GM23248 (cell line): ENCODE results near the gene SPATA31E1. TPM values are rescaled to one million over a fixed set of nuclear protein-coding genes. Genes with fewer than 3 reads are reported as not detected.

Experiments used
- DNase-seq: peaks from one replicate; pipeline ENCODE4 v3.0.0-alpha.2; 2015
- H2AFZ ChIP-seq: fragments of 200-600 bp; sonication (generic); 2 replicates; pipeline ENCODE4 v1.6.1; 2016; ENCODE audit warnings: antibody characterized with exemption
- H3F3A ChIP-seq: fragments of 200-600 bp; sonication (generic); 2 replicates; pipeline ENCODE4 v1.6.1; 2016; ENCODE audit warnings: mild to moderate bottlenecking, antibody characterized with exemption, mixed run types; ENCODE audit not compliant: insufficient read depth
- H3K27ac ChIP-seq: fragments of 200-600 bp; sonication (generic); 2 replicates; pipeline ENCODE4 v1.5.1; 2016; ENCODE audit warnings: mild to moderate bottlenecking
- H3K27me3 ChIP-seq: fragments of 200-600 bp; sonication (generic); replicated peaks from 2 replicates; pipeline ENCODE4 v1.6.1; 2016; ENCODE audit warnings: mild to moderate bottlenecking; ENCODE audit not compliant: insufficient read depth
- H3K36me3 ChIP-seq: fragments of 200-600 bp; sonication (generic); 2 replicates; pipeline ENCODE4 v1.6.1; 2016; ENCODE audit warnings: low read depth, mild to moderate bottlenecking
- H3K4me1 ChIP-seq: fragments of 200-600 bp; sonication (generic); 2 replicates; pipeline ENCODE4 v1.6.1; 2016; ENCODE audit warnings: mild to moderate bottlenecking; ENCODE audit not compliant: insufficient read depth
- H3K4me2 ChIP-seq: fragments of 200-600 bp; sonication (generic); one replicate; pipeline ENCODE4 v1.6.1; 2016; ENCODE audit warnings: mild to moderate bottlenecking; ENCODE audit not compliant: unreplicated experiment
- H3K4me3 ChIP-seq: fragments of 200-600 bp; sonication (generic); 2 replicates; pipeline ENCODE4 v1.5.1; 2016; ENCODE audit warnings: mild to moderate bottlenecking
- H3K79me2 ChIP-seq: fragments of 200-600 bp; sonication (generic); 2 replicates; pipeline ENCODE4 v1.6.1; 2016; ENCODE audit warnings: mild to moderate bottlenecking; ENCODE audit not compliant: insufficient read depth
- H3K9ac ChIP-seq: fragments of 200-600 bp; sonication (generic); 2 replicates; pipeline ENCODE4 v1.6.1; 2016; ENCODE audit warnings: mild to moderate bottlenecking
- H3K9me2 ChIP-seq: fragments of 200-600 bp; sonication (generic); 2 replicates; pipeline ENCODE4 v1.6.1; 2016; ENCODE audit warnings: mixed run types, mild to moderate bottlenecking, moderate library complexity; ENCODE audit not compliant: insufficient read depth
- H3K9me3 ChIP-seq: fragments of 200-600 bp; sonication (generic); one replicate; pipeline ENCODE4 v1.6.1; 2017; ENCODE audit warnings: low read depth
- H4K20me1 ChIP-seq: fragments of 200-600 bp; sonication (generic); 2 replicates; pipeline ENCODE4 v1.6.0; 2016; ENCODE audit not compliant: insufficient read depth
- EZH2 ChIP-seq: fragments of 200-600 bp; sonication (generic); IDR thresholded peaks from 2 replicates; pipeline ENCODE4 v1.6.1; 2018; ENCODE audit warnings: antibody characterized with exemption, mild to moderate bottlenecking; ENCODE audit not compliant: insufficient read depth, poor library complexity, severe bottlenecking
- EZH2phosphoT487 ChIP-seq: fragments of 200-600 bp; sonication (generic); IDR thresholded peaks from 2 replicates; pipeline ENCODE4 v1.6.1; 2018; ENCODE audit warnings: antibody characterized with exemption, moderate library complexity, mild to moderate bottlenecking, low read depth; ENCODE audit not compliant: insufficient read depth
- WGBS, 2 experiments: methylation state at CpG; one replicate each; pipeline ENCODE4 v1.1.6; 2015 to 2017; ENCODE audit warnings: low lambda C conversion rate in 2 of 2, low coverage in 1 of 2; ENCODE audit errors: missing lambda C conversion rate in 2 of 2; 5-methylcytosine and 5-hydroxymethylcytosine counted together
- in situ Hi-C: fragments of 300-500 bp; cut with MboI; formaldehyde crosslinking; loops from 2 replicates; pipeline ENCODE4 v1.15.0; 2020
- polyA plus RNA-seq: library from polyadenylated mRNA; unstranded; fragments of >200 nt; fragmentation: Nextera tagmentation; extraction: Ambion mirVana; gene quantifications from 2 replicates; pipeline ENCODE4 v1.2.1, GENCODE V29; 2016
- total RNA-seq: library from RNA; depleted of rRNA; stranded (reverse); fragments of >200 nt; shearing (Covaris generic); gene quantifications from 2 replicates; pipeline ENCODE4 v1.2.3, GENCODE V29; 2014

Gene SPATA31E1
- total and polyA plus RNA-seq, 2 experiments from 2014 or later, result not detected

GRCh38 chr9:87880683-87881082, 2.0 kb upstream of the SPATA31E1 start:
- no peak overlapping the region for H3K4me2 ChIP-seq
- H3K9me3 ChIP-seq, result no peaks in the 10 kb centered on the region
- H3K27ac ChIP-seq, result no peak overlapping the region
- no peak for DNase-seq
- 81 to 95% methylated on average over 4 to 6 of the region's 6 CpGs for WGBS, 2 experiments
- H3K4me3 ChIP-seq, result no peak overlapping the region
- no peak for TF ChIP-seq EZH2phosphoT487
- TF ChIP-seq EZH2, result no peak
- no peak overlapping the region for H3K9ac ChIP-seq
- H3K27me3 ChIP-seq, result no peaks in the 10 kb centered on the region
- in situ Hi-C loops, result no loop called here
- peaks cover 13% of the 10 kb centered on the region for H3K4me1 ChIP-seq
- no peaks in the 10 kb centered on the region for H3K79me2 ChIP-seq
- H3K36me3 ChIP-seq, result no peaks in the 10 kb centered on the region
- no peak overlapping the region for H2AFZ ChIP-seq
- no peaks in the 10 kb centered on the region for H4K20me1 ChIP-seq
- H3K9me2 ChIP-seq, result no peaks in the 10 kb centered on the region
- peaks cover 21% of the 10 kb centered on the region for H3F3A ChIP-seq

- Histone ChIP-seq H3K9me3 (no peaks in the 10 kb centered on the region), H4K20me1 (no peaks in the 10 kb centered on the region), H3F3A (peaks cover 19% of the 10 kb centered on the region), H3K9ac (no peak overlapping the region), H3K79me2 (no peaks in the 10 kb centered on the region), H3K27ac (no peak overlapping the region), H3K27me3 (no peaks in the 10 kb centered on the region), H3K9me2 (no peaks in the 10 kb centered on the region), H3K36me3 (no peaks in the 10 kb centered on the region), H3K4me2 (no peak overlapping the region), H3K4me3 (no peak overlapping the region), H2AFZ (no peak overlapping the region), H3K4me1 (peaks cover 13% of the 10 kb centered on the region)
- WGBS, 2 experiments, result 99% methylated on average over 6 of the region's 6 CpGs
- in situ Hi-C loops, result no loop called here
- no peak for TF ChIP-seq EZH2
- no peak for TF ChIP-seq EZH2phosphoT487
- DNase-seq, result no peak
Observed at GRCh38 chr9:87883274-87883673, 597 bp downstream of the SPATA31E1 start.

DNA sequence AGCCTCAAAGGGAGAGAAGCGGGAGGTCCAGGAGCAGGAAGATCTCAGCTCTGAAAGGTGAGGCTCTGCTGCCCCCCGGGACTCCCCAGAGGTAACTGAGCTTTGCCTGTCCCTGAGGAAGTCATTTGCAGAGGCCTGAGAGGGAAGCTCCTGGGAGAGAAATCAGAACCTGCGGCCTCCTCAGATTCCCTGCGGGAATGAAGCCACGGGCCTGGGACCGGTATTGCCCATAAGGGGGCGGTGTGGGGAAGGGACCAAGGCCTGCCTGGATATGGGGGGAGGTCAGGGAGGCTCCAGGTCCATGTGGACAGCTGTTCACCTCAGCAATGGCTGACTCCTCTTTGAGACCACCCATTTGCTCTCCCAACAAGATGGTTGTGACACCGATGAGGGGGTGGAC, 1.3 kb downstream of the SPATA31E1 start:
- Histone ChIP-seq H3K27me3 (no peaks in the 10 kb centered on the region), H3F3A (peaks cover 12% of the 10 kb centered on the region; the same call in 1 of the 2 replicates), H3K9me3 (no peaks in the 10 kb centered on the region), H4K20me1 (no peaks in the 10 kb centered on the region), H3K36me3 (no peaks in the 10 kb centered on the region), H3K4me1 (peaks cover 13% of the 10 kb centered on the region), H3K9ac (no peak overlapping the region), H2AFZ (no peak overlapping the region), H3K4me3 (no peak overlapping the region), H3K4me2 (no peak overlapping the region), H3K9me2 (no peaks in the 10 kb centered on the region), H3K27ac (no peak overlapping the region), H3K79me2 (no peaks in the 10 kb centered on the region)
- DNase-seq, result no peak
- WGBS, 2 experiments, result 74 to 76% methylated on average over 8 of the region's 8 CpGs
- TF ChIP-seq EZH2 (no peak), EZH2phosphoT487 (no peak)
- in situ Hi-C loops, result no loop called here

- H4K20me1 ChIP-seq, result no peaks in the 10 kb centered on the region
- WGBS, 2 experiments, result 91% methylated on average over 16 to 17 of the region's 17 CpGs
- no peak for DNase-seq
- no peak overlapping the region for H3K9ac ChIP-seq
- in situ Hi-C loops, result no loop called here
- H3K79me2 ChIP-seq, result no peaks in the 10 kb centered on the region
- H3K27me3 ChIP-seq, result no peaks in the 10 kb centered on the region
- no peaks in the 10 kb centered on the region for H3K9me3 ChIP-seq
- H3K4me3 ChIP-seq, result no peak overlapping the region
- TF ChIP-seq EZH2 (no peak), EZH2phosphoT487 (no peak)
- 0 out of 2 replicates have a peak, but pooled peaks cover 4% of the 10 kb centered on the region for H3F3A ChIP-seq
- no peak overlapping the region for H3K4me2 ChIP-seq
- no peaks in the 10 kb centered on the region for H3K36me3 ChIP-seq
- no peaks in the 10 kb centered on the region for H3K9me2 ChIP-seq
- H2AFZ ChIP-seq, result no peak overlapping the region
- H3K4me1 ChIP-seq, result peaks cover 5% of the 10 kb centered on the region; the same call in 1 of the 2 replicates
- no peak overlapping the region for H3K27ac ChIP-seq
Observed at GRCh38 chr9:87884578-87885459, 2.1 kb downstream of the SPATA31E1 start.
